Measurements from ENCODE around the gene PJA2. TPM values are rescaled to one million over a fixed set of nuclear protein-coding genes. Genes with fewer than 3 reads are reported as not detected.

The PJA2 gene
- total and polyA plus RNA-seq, 9 of the 15 experiments (the other 6 are each of a cell fraction or from before 2014, with no cell fraction given) = 25.1 to 82.1 (median 50.1) TPM

- TF ChIP-seq ZBTB40 (IDR thresholded peaks at IDR 0.05) = no peak
- no peak for TF ChIP-seq ZBTB40 (CRISPR knock-in tag; IDR thresholded peaks at IDR 0.05)
- TF ChIP-seq ZBTB17 (CRISPR knock-in tag; IDR thresholded peaks at IDR 0.05) = no peak
- TF ChIP-seq NELFE (IDR thresholded peaks at IDR 0.05; ENCODE audit: insufficient read depth, insufficient read length) = no peak
- no peak for TF ChIP-seq SMARCB1 (IDR thresholded peaks at IDR 0.05; ENCODE audit: insufficient read length, low read depth)
- TF ChIP-seq NCOA6 (IDR thresholded peaks at IDR 0.05) = no peak
- no peak for TF ChIP-seq MCM7 (IDR thresholded peaks at IDR 0.05)
- TF ChIP-seq IFI16 (CRISPR knock-in tag; IDR thresholded peaks at IDR 0.05) = no peak
- no peak for TF ChIP-seq CBX3 (IDR thresholded peaks at IDR 0.05; ENCODE audit: borderline replicate concordance in 1 of 2, low read length in 2 of 2)
- TF ChIP-seq NFRKB (IDR thresholded peaks at IDR 0.05; ENCODE audit: low read depth) = no peak
- no peak for TF ChIP-seq FOXO4 (CRISPR knock-in tag; IDR thresholded peaks at IDR 0.05)
These were observed 111.9 kb downstream of the PJA2 start (continued) for GRCh38 chr5:109297900-109298299.
